ENCODE results near the gene HAAO.

GRCh38 chr2:42723465-42723864 is 68.9 kb downstream of the HAAO start:
- no peak for TF ChIP-seq CTCF (IDR thresholded peaks at IDR 0.05)
- TF ChIP-seq EZH2 (IDR thresholded peaks at IDR 0.05; ENCODE audit: borderline replicate concordance, insufficient read depth, low read depth, low read length, poor library complexity, severe bottlenecking) = no peak

Measured in B cell (primary cell).